Measurements from ENCODE around the gene CHPF. TPM values are rescaled to one million over a fixed set of nuclear protein-coding genes. Genes with fewer than 3 reads are reported as not detected.

Gene CHPF
- total RNA-seq, 6 donors from 2014 or later = 41.9 to 125 (median 60.2) TPM

GRCh38 chr2:219500135-219500534 is 43.5 kb downstream of the CHPF start:
- Histone ChIP-seq H3K4me3 (no peak overlapping the region), H3K36me3 (peaks cover 8 to 33% (median 24%) of the 10 kb centered on the region in 4 donors), H3K27me3 (peaks cover 0 to 21% (median 11%) of the 10 kb centered on the region in 4 donors), H3K27ac (no peak overlapping the region), H3K4me1 (peaks cover 19 to 30% (median 30%) of the 10 kb centered on the region in 4 donors), H3K9me3 (no peaks in the 10 kb centered on the region)
- no peak for DNase-seq
- WGBS, 2 donors = 94 to 98% methylated on average over 2 of the region's 2 CpGs
- TF ChIP-seq POLR2A (IDR thresholded peaks at IDR 0.05) (no peak), POLR2AphosphoS5 (IDR thresholded peaks at IDR 0.05) (no peak), EP300 (IDR thresholded peaks at IDR 0.05) (no peak)
- TF ChIP-seq, protein P1, sequence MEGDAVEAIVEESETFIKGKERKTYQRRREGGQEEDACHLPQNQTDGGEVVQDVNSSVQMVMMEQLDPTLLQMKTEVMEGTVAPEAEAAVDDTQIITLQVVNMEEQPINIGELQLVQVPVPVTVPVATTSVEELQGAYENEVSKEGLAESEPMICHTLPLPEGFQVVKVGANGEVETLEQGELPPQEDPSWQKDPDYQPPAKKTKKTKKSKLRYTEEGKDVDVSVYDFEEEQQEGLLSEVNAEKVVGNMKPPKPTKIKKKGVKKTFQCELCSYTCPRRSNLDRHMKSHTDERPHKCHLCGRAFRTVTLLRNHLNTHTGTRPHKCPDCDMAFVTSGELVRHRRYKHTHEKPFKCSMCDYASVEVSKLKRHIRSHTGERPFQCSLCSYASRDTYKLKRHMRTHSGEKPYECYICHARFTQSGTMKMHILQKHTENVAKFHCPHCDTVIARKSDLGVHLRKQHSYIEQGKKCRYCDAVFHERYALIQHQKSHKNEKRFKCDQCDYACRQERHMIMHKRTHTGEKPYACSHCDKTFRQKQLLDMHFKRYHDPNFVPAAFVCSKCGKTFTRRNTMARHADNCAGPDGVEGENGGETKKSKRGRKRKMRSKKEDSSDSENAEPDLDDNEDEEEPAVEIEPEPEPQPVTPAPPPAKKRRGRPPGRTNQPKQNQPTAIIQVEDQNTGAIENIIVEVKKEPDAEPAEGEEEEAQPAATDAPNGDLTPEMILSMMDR (IDR thresholded peaks at IDR 0.05) = no peak
- no peak for ATAC-seq (ENCODE audit: low FRiP score in 2 of 2)

- Histone ChIP-seq H3K27ac (no peak overlapping the region), H3K9me3 (no peaks in the 10 kb centered on the region), H3K4me3 (peak overlapping the region in 3 of 4 donors; percentile 68 to 75 (median 74)), H3K4me1 (peaks cover 19 to 30% (median 30%) of the 10 kb centered on the region in 4 donors), H3K36me3 (peaks cover 8 to 27% (median 19%) of the 10 kb centered on the region in 4 donors), H3K27me3 (peaks cover 0 to 23% (median 12%) of the 10 kb centered on the region in 4 donors)
- DNase-seq = no peak
- ATAC-seq (ENCODE audit: low FRiP score in 2 of 2) = no peak
- TF ChIP-seq, protein P1 (IDR thresholded peaks at IDR 0.05) = no peak
- no peak for TF ChIP-seq POLR2A (IDR thresholded peaks at IDR 0.05)
- no peak for TF ChIP-seq POLR2AphosphoS5 (IDR thresholded peaks at IDR 0.05)
- 70 to 78% methylated on average over 1 of the region's 1 CpG for WGBS, 2 donors
These were observed 44.1 kb downstream of the CHPF start for GRCh38 chr2:219499555-219499954.

DNA sequence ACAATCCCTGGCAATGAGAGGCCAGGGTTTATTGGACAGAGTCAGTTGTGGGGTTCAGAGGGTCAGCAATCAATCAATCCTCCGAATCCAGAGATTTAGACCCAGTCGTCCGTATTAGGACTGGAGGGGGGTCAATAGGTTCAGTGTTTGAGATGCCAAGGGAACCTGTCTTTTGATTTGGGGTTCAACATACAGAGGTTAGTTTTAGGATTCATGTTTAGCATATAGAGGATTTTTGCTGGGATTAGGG is 44.6 kb downstream of the CHPF start:
- Histone ChIP-seq H3K4me3 (peak overlapping the region; percentile 68 to 77 (median 74)), H3K36me3 (peaks cover 3 to 21% (median 13%) of the 10 kb centered on the region in 4 donors), H3K9me3 (no peaks in the 10 kb centered on the region), H3K4me1 (peaks cover 19 to 30% (median 30%) of the 10 kb centered on the region in 4 donors), H3K27ac (peak overlapping the region; percentile 84 to 95 (median 94)), H3K27me3 (peaks cover 0 to 23% (median 12%) of the 10 kb centered on the region in 4 donors)
- 0 to 3% methylated on average over 3 of the region's 3 CpGs for WGBS, 2 donors
- DNase-seq (no peak), ATAC-seq (ENCODE audit: low FRiP score in 2 of 2) (no peak)
- no peak for TF ChIP-seq POLR2A (IDR thresholded peaks at IDR 0.05)
- TF ChIP-seq EP300 (IDR thresholded peaks at IDR 0.05) = no peak
- TF ChIP-seq, protein P1 (IDR thresholded peaks at IDR 0.05) = no peak
- TF ChIP-seq POLR2AphosphoS5 (IDR thresholded peaks at IDR 0.05) = no peak

DNA sequence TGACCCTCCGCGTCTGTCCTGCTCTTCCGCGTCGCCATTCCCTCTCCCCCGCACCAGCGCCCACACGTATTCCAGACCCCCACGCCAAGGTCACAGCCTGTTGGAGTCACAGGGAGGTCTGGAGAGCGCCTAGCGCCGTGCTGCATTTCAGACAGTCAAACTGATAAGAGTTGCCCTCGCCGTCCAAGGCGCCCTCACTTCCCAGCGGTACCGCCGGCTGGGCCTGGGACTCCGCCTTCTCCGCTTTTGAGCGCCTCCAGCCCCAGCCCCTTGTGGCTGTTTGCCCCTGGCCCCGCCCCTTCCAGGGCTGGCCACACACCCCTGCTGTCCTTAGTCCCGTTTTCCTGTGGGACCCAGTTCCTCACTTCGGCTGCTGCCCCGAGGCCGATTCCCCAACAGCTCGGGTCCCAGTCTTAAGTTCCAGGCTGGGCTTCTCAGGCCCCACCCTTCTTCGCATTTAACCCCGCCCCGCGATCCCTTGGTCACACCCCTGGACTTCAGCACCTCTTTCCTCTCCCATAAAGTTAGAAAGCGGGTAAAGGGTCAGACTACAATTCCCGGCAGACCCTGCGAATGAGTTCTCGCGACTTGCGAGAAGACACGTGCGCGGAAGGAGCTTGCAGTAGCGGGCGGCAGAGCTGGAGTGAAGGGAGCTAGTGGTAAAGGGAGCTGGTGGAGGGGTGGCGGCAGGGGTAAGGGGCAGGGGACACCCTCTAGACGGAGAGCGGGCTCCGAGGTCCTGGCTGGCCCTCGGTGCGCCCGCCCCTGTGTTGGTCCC is 45.1 kb downstream of the CHPF start, which contains the start of gene GMPPA:
GMPPA (plus strand) TSS at position 612 of the 778 bp plus-strand sequence. CDS start 1,085 bp downstream, outside the sequence.
- H3K27me3 ChIP-seq = peaks cover 0 to 23% (median 14%) of the 10 kb centered on the region in 4 donors
- WGBS, 2 donors = 0 to 1% methylated on average over 34 to 48 of the region's 49 CpGs

More for the DNA sequence above, 45.1 kb downstream of the CHPF start, which contains the start of gene GMPPA:
- Histone ChIP-seq H3K4me3 (peak within 1 kb of the TSS; percentile 68 to 77 (median 74)), H3K27ac (peak within 1 kb of the TSS; percentile 84 to 95 (median 94)), H3K4me1 (peaks cover 19 to 30% (median 30%) of the 10 kb centered on the region in 4 donors), H3K9me3 (no peaks in the 10 kb centered on the region), H3K36me3 (peaks cover 0 to 16% (median 8%) of the 10 kb centered on the region in 4 donors)
- TF ChIP-seq POLR2A (IDR thresholded peaks at IDR 0.05) = peak in 3 of 4 donors; percentile 6 to 76 (median 12)
- peak in 1 of 4 donors; percentile 46 for TF ChIP-seq EP300 (IDR thresholded peaks at IDR 0.05)
- TF ChIP-seq POLR2AphosphoS5 (IDR thresholded peaks at IDR 0.05) = peak; percentile 89 to 90
- TF ChIP-seq, protein P1 (IDR thresholded peaks at IDR 0.05) = peak in 1 of 6 experiments; percentile 4
- peak; percentile 93 to 98 for DNase-seq
- peak; percentile 95 for ATAC-seq (ENCODE audit: low FRiP score in 2 of 2)

Data from upper lobe of left lung (tissue), 6 donors.